Gastrocnemius medialis (tissue), 4 donors: ENCODE measurements around the gene MAP1LC3B.

Source experiments
- CTCF ChIP-seq, 5 experiments: fragments of 450-650 bp in 3 of 5; fragments of 200-600 bp in 2 of 5; sonication (generic) in 2 of 5; IDR thresholded peaks in 4 of 5; conservative IDR thresholded peaks in 1 of 5; 1 replicate in 4 of 5; 2 replicates in 1 of 5; pipeline ENCODE4 v1.5.1; 2016 to 2019; ENCODE audit warnings: antibody characterized with exemption in 5 of 5, mild to moderate bottlenecking in 3 of 5, moderate library complexity in 3 of 5
- POLR2A ChIP-seq, 2 donors: fragments of 450-650 bp; IDR thresholded peaks; one replicate each; pipeline ENCODE4 v1.6.1; 2017; ENCODE audit warnings: antibody characterized with exemption in 2 of 2, mild to moderate bottlenecking in 2 of 2, moderate library complexity in 2 of 2

GRCh38 chr16:87366930-87367329 lies 25.2 kb upstream of the MAP1LC3B start:
- no peak for TF ChIP-seq CTCF (IDR thresholded peaks at IDR 0.05 in 4 of 5, conservative IDR thresholded peaks at IDR 0.05 in 1 of 5)
- TF ChIP-seq POLR2A (IDR thresholded peaks at IDR 0.05) = no peak
